Immature natural killer cell (primary cell): ENCODE measurements around the gene PITPNM3. TPM values are rescaled to one million over a fixed set of nuclear protein-coding genes. Genes with fewer than 3 reads are reported as not detected.

Experiments
- DNase-seq, 3 donors: peaks; one replicate each; pipeline ENCODE4 v3.0.0; 2022; ENCODE audit warnings: mixed read lengths in 1 of 3
- H3K27ac Mint-ChIP-seq, 6 donors: one replicate each; pipeline ENCODE4 v1.8.0; 2020; ENCODE audit warnings: mixed read lengths in 6 of 6, mild to moderate bottlenecking in 5 of 6, inconsistent platforms in 4 of 6, moderate library complexity in 3 of 6
- H3K27me3 Mint-ChIP-seq, 3 donors: one replicate each; pipeline ENCODE4 v1.8.0; 2020 to 2021; ENCODE audit warnings: low read depth in 3 of 3, mild to moderate bottlenecking in 3 of 3, mixed read lengths in 3 of 3, moderate library complexity in 3 of 3, inconsistent platforms in 1 of 3
- H3K36me3 Mint-ChIP-seq, 3 donors: one replicate each; pipeline ENCODE4 v1.8.0; 2020; ENCODE audit warnings: mixed read lengths in 3 of 3, inconsistent platforms in 2 of 3, mild to moderate bottlenecking in 2 of 3
- H3K4me1 Mint-ChIP-seq, 2 donors: one replicate each; pipeline ENCODE4 v1.8.0; 2020; ENCODE audit warnings: inconsistent platforms in 2 of 2, mild to moderate bottlenecking in 2 of 2, mixed read lengths in 2 of 2, moderate library complexity in 1 of 2
- H3K4me3 Mint-ChIP-seq, 5 donors: one replicate each; pipeline ENCODE4 v1.8.0; 2020; ENCODE audit warnings: mild to moderate bottlenecking in 5 of 5, mixed read lengths in 5 of 5, inconsistent platforms in 3 of 5, moderate library complexity in 3 of 5
- H3K9me3 Mint-ChIP-seq, 6 donors: one replicate each; pipeline ENCODE4 v1.8.0; 2020; ENCODE audit warnings: mild to moderate bottlenecking in 6 of 6, mixed read lengths in 6 of 6, inconsistent platforms in 4 of 6, moderate library complexity in 3 of 6
- polyA plus RNA-seq, 3 donors: library from polyadenylated mRNA; unstranded; fragments of 300-500 nt; fragmentation: Illumina TruSeq; gene quantifications; one replicate each; pipeline ENCODE4 v1.2.3, GENCODE V29; 2021

Gene PITPNM3
- polyA plus RNA-seq, 3 donors from 2014 or later, result 0.02 TPM; not detected in 2

DNA sequence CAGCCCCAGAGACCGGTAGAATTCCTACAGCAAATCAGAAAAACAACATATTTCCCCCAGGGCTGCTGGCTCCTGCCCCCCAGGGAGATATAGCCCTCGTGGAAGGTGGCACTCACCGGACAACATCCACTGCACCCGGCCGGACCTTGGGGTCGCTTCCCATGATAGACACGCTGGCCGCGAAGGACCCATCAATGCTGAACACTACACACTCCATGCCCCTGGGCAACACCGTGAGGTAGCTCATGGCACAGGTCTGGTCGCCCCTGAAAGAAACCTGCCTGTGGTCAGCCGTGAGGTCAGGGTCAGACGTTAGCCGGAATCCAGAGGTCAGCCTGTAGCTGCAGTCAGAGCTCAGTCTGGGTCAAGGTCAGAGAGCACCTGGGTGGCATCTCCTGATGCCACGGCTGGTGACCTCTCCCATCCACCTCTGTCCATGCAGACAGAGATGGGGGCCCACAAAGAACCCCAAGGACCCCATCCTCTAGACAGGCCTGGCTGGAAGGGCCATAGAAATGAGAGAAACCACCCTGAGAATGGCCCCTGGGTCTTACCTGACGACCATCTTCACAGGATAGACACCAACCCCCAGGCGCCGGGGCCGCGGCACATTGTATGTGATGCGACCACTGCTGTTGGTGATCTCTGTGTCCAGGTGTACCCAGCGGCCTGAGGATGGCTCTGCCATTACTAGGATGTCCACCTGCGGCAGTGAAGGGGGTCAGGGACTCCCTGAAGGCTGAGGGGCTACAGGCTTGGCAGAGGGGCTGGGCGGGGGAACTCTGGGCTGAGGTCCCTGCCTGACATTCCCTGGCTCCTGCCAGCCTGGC is 92.5 kb downstream of the PITPNM3 start:
- Mint-ChIP-seq H3K27ac (no peak overlapping the region), H3K9me3 (no peaks in the 10 kb centered on the region), H3K4me3 (no peak overlapping the region), H3K36me3 (no peaks in the 10 kb centered on the region), H3K27me3 (peaks cover 2 to 11% (median 3%) of the 10 kb centered on the region in 3 donors), H3K4me1 (no peaks in the 10 kb centered on the region)
- no peak for DNase-seq

DNA sequence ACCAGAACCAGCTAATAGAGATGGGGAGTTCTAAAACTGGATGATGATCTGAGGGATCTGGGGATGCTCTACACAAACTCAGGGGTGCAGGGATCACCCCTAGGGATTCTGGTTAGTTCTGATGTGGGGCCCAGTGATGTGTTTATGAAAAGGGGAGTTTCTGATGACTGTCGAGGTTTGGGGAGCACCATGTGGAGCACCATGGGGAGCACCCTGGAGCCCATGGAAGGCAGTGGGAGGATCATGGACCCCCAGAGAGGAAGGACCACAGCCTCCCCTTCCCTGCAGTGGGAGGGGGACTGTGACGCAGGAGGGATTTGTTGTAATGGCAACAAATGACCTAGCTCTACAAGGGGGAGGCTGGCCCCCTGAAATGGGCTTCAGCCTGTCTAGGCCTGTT is 93.7 kb downstream of the PITPNM3 start:
- Mint-ChIP-seq H3K4me3 (no peak overlapping the region), H3K9me3 (no peaks in the 10 kb centered on the region), H3K27ac (no peak overlapping the region), H3K4me1 (no peaks in the 10 kb centered on the region), H3K36me3 (no peaks in the 10 kb centered on the region), H3K27me3 (peaks cover 0 to 11% (median 3%) of the 10 kb centered on the region in 3 donors)
- DNase-seq, result no peak

DNA sequence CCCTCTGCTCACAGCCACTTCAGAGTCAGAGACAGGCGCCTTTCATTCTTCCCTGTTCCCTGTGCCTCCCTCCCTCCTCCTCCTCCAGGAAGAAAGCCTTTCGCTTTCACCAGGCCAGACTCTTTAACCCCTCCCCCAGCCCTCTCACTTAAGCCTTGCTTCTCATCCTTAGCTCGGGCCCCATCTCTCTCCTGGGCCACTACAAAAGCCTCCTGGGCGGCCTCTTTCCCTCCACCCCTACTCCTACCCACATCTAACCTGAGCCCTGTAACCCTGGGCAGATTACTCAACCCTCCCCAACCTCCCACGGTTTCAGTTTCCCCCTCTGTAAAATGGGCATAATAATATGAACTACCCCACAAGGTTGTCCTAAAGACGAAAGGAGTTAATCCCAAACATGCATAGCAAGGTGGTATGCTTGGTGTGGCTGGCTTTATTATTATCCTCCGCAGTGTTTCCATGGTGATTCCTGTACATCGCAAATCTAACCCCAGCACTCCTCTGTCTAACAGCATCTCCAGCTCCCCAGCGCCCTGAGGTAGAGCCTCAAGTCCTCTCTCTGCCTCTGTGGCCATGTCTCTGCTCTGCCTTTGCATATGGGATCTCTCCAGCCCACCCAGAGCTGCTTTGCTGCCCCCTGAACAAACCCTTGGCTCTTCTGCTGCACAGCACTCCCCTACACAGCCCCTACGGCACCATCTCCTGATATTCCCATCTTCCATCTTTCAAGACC is 94.4 kb downstream of the PITPNM3 start:
- no peak overlapping the region for H3K4me3 Mint-ChIP-seq
- peaks cover 0 to 3% of the 10 kb centered on the region in 2 donors for H3K4me1 Mint-ChIP-seq
- no peak overlapping the region for H3K27ac Mint-ChIP-seq
- no peak for DNase-seq
- H3K9me3 Mint-ChIP-seq, result no peaks in the 10 kb centered on the region
- peaks cover 0 to 11% (median 3%) of the 10 kb centered on the region in 3 donors for H3K27me3 Mint-ChIP-seq
- H3K36me3 Mint-ChIP-seq, result no peaks in the 10 kb centered on the region

DNA sequence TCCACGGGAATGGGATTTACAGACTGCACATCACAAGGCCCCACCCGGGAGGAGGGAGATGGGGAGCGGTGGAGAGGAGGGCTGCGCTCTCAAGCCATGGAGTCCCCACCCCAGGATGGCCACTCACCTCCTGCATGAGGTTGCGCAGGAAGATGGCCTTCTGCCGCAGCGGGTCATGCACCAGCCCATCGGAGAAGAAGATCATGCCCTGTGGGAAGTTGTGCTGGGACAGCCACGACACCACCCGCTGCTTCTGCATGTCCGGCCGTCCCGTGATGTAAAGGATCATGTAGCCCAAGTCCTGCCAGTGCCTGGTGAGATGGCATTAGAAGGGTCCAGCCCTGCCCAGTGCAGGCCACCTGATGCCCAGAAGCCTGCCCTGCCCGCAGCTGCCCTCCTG is 95.1 kb downstream of the PITPNM3 start:
- Mint-ChIP-seq H3K36me3 (no peaks in the 10 kb centered on the region), H3K9me3 (no peaks in the 10 kb centered on the region), H3K4me3 (no peak overlapping the region), H3K27ac (no peak overlapping the region), H3K4me1 (peaks cover 4 to 10% of the 10 kb centered on the region in 2 donors), H3K27me3 (peaks cover 2 to 13% (median 3%) of the 10 kb centered on the region in 3 donors)
- DNase-seq, result no peak

DNA sequence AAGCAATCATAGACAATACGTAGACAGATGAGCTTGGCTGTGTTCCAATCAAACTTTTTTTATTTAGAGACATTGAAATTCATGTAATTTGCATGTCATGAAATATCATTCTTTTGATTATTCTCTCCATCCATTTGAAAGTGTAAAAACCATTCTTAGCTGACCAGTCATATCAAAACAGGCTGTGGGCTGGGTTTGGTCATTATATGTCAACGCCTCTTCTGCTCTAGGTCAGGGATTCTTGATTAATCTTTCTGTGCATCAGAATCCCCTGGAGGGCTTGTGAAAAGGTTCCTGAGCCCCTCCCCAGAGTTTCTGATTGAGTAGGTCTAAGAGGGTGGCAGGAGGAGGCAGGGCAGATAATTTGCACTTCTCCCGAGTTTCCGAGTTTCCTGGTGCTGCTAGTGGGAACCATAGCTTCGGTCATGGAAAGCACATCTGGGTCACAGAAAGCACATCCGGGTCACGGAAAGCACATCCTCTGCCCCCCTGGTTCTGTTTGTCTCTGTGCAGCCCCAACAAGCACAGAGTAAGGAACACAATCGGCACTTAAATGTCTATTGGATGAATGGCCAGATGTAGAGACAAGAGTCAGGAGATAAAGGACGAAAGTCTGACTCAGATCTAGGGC is 95.7 kb downstream of the PITPNM3 start:
- peaks cover 2 to 11% (median 3%) of the 10 kb centered on the region in 3 donors for H3K27me3 Mint-ChIP-seq
- H3K4me1 Mint-ChIP-seq, result peaks cover 5 to 11% of the 10 kb centered on the region in 2 donors
- H3K27ac Mint-ChIP-seq, result no peak overlapping the region
- H3K4me3 Mint-ChIP-seq, result no peak overlapping the region
- DNase-seq, result no peak
- no peaks in the 10 kb centered on the region for H3K36me3 Mint-ChIP-seq
- H3K9me3 Mint-ChIP-seq, result no peaks in the 10 kb centered on the region

DNA sequence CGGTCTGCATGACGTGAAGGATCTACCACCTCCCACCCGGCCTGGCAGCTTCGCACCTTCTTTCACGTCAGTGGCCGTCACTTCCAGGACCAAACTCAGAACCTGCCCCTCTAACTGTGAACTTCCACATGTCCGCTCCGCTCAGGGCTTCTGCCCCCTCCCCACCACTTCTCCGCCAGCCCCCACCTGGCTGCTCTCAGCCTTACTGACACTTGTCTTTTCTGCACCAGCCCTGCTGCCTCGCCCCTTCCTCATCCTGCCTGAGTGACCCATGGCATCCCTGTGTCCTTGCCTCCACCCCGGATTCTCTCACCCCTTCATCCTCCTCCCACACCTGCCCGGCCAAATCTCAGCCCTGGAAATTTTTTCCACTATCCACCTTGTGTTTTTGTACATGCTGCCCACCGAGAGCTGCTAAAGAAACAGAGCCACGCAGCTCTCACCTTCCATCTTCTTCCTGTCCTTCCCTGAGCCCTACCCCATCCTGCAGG is 97.8 kb downstream of the PITPNM3 start:
- H3K9me3 Mint-ChIP-seq, result no peaks in the 10 kb centered on the region
- H3K4me1 Mint-ChIP-seq, result peaks cover 13 to 19% of the 10 kb centered on the region in 2 donors
- H3K27ac Mint-ChIP-seq, result no peak overlapping the region
- no peak for DNase-seq
- peaks cover 2 to 13% (median 3%) of the 10 kb centered on the region in 3 donors for H3K27me3 Mint-ChIP-seq
- H3K36me3 Mint-ChIP-seq, result no peaks in the 10 kb centered on the region
- no peak overlapping the region for H3K4me3 Mint-ChIP-seq

DNA sequence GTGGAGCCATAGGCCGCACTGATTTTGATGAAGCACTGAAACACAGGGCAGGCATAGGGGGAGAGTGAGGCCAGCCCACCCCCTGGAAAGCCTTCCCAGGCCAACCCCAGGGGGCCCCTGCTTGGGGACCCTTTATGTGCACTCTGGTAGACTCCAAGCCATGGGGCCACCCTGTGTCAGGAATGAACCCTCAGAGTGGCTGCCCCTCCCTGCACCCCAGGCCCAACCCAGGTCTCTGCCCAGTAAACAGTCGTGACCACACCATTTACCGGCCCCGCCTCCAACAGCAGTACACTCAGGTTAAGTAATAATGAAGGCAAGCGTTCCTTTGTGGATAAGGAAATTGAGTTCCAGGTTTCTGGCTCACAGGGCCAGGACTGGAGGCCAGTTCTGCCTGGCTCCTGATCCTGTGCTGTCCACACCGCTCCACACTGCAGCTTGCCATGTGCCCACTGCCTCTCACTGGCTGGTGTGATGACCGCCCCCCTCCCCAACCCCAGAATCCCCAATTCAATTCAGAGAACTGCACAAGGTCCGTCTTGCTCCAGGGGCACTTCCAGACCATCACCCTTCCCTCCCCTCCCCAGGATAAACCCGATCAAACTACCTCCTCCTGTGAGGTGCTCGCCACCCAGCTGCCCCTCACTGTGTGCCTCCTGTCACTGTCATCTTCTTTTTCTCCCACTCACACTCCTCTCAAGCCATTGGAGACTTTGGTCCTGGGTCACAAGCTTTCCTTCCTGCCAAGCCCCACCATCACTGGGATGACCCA is 98.5 kb downstream of the PITPNM3 start:
- no peak for DNase-seq
- Mint-ChIP-seq H3K4me3 (no peak overlapping the region), H3K36me3 (no peaks in the 10 kb centered on the region), H3K27ac (no peak overlapping the region), H3K4me1 (peaks cover 15 to 19% of the 10 kb centered on the region in 2 donors), H3K9me3 (no peaks in the 10 kb centered on the region), H3K27me3 (peaks cover 2 to 15% (median 3%) of the 10 kb centered on the region in 3 donors)

DNA sequence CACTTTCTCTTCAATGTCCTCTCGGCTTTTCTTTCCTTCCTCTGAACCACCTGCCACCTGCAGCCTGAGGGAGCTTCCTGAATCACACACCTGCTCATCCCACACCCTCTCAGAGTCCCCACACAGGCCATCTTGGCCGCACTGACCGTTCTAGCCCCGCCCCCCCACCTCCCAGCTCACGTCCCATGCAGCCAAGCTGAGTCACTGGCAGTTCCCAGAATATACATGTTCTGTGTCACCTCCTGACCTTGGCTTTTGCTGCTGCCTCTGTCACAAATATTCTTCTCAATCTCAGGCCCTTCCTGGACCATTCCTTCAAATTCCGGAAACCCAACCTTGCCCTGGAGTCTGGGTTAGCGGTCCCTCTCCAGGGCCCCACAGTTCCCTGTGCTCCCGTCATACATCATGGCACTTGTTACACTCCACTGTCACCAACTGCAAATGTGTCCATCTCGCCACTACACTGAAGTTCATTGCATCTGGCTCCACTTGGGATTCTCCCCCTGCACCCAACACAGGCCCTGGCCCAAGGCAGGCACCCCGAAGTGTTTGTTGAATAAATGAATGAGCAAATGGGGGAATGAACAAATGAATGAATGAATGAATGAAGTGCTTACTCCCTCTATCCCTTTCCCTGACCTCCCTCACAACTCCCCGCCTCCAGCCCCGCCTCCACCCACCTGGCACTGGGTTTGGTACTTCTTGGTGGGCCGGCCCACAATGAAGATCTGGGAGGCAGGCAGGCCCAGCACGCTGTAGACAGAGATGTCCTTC is 99.3 kb downstream of the PITPNM3 start:
- Mint-ChIP-seq H3K27ac (peak overlapping the region in 1 of 6 donors; percentile 28), H3K27me3 (peaks cover 3 to 14% (median 4%) of the 10 kb centered on the region in 3 donors), H3K36me3 (no peaks in the 10 kb centered on the region), H3K4me3 (peak overlapping the region; percentile 51 to 69 (median 57)), H3K4me1 (peaks cover 15 to 19% of the 10 kb centered on the region in 2 donors), H3K9me3 (no peaks in the 10 kb centered on the region)
- no peak for DNase-seq

DNA sequence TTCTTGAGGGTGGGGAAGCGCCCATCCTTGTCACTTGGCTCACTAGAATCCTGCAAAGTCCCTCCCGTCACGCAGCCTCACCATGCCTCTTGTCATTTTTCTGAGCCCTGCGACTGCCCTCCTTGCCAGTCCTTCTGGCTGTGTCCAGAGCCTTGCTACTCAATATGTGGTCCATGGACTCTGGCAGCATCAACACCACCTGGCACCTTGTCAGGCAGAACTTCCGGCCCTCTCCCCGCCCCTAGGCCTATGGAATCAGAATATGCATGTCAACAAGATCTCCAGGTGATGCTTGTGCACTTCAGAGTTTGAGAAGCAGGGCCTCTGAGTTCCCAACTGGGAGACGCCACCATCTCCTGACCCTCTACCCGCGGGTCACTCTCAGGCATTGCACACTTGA is 100.0 kb downstream of the PITPNM3 start:
- no peak for DNase-seq
- peak overlapping the region; percentile 21 to 69 (median 53) for H3K4me3 Mint-ChIP-seq
- peaks cover 15 to 22% of the 10 kb centered on the region in 2 donors for H3K4me1 Mint-ChIP-seq
- H3K36me3 Mint-ChIP-seq, result no peaks in the 10 kb centered on the region
- H3K27ac Mint-ChIP-seq, result no peak overlapping the region
- H3K9me3 Mint-ChIP-seq, result no peaks in the 10 kb centered on the region
- H3K27me3 Mint-ChIP-seq, result peaks cover 3 to 14% (median 4%) of the 10 kb centered on the region in 3 donors

DNA sequence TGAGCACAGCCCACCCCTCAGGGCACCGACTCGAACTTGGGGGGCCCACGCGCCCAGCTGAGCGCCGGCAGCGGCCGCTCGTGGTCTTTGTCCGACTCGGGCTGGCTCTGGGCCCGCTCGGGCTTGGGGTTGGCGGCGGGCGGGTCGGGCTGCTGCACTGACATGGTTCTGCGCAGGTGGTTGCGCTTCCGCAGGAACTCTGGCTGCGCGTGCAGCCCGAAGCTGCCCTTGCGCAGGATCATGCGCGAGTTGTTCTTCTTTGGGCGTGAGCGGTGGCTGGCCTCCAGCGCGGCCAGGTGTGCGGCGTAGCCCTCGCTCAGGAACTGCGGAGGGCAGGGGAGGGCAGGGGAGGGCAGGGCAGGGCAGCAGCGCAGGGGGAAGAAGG is 101.0 kb downstream of the PITPNM3 start:
- no peaks in the 10 kb centered on the region for H3K36me3 Mint-ChIP-seq
- peak; percentile 14 to 27 (median 24) for DNase-seq
- H3K27me3 Mint-ChIP-seq, result peaks cover 4 to 12% (median 5%) of the 10 kb centered on the region in 3 donors
- H3K27ac Mint-ChIP-seq, result peak overlapping the region in 2 of 6 donors; percentile 11 to 46
- no peaks in the 10 kb centered on the region for H3K9me3 Mint-ChIP-seq
- H3K4me3 Mint-ChIP-seq, result peak overlapping the region; percentile 50 to 74 (median 69)
- peaks cover 20 to 28% of the 10 kb centered on the region in 2 donors for H3K4me1 Mint-ChIP-seq

DNA sequence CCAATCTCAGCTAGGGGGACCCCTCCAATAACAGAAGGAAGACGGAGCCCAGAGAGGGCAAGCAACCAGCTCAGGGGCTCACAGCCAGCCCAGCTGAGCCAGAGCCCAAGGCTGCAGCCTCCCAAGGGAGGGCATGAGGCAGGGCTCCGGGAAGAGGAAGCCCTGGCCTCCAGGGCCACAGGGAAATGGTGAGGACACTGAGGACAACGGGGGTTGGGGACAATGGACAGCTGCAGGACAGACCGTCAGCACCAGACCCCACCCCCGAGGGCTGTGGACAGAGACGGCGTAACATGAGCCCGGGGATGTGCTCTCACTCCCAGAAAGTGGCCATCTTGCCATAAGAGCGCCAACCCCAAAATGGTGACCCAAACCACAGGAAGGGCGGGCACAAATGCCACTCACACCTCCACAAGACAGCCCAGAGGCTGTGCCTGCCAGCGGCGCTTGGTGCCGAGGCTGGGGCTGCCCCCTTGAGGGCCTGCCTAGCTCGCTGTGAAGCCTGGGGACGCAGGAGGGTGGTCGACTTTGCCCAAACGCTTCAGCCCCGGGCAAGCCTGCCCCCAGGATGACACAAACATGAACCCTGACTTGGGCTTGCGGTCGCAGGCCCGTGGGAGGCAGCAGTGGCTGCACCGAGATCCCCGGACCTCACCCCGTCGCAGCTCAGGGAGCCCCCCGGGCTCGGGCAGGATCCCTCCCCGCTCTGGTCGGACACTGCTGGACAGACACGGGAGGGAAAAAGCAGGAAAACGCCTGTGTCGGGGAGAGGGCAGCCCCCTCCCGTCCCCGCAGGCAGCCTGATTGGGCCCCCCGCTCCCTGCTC is 101.6 kb downstream of the PITPNM3 start:
- Mint-ChIP-seq H3K4me3 (peak overlapping the region; percentile 45 to 74 (median 53)), H3K36me3 (no peaks in the 10 kb centered on the region), H3K27me3 (peaks cover 4 to 8% (median 5%) of the 10 kb centered on the region in 3 donors), H3K4me1 (peaks cover 20 to 28% of the 10 kb centered on the region in 2 donors), H3K9me3 (no peaks in the 10 kb centered on the region), H3K27ac (peak overlapping the region in 2 of 6 donors; percentile 40 to 83)
- DNase-seq, result peak; percentile 18 to 31 (median 27)
